OCI-LY7 (cell line): ENCODE results near the gene ELAVL4.

ENCODE experiments used
- EZH2phosphoT487 ChIP-seq: fragments of 200-600 bp; sonication (generic); IDR thresholded peaks from 2 replicates; pipeline ENCODE4 v1.6.1; 2018; ENCODE audit warnings: low read depth, borderline replicate concordance, mild to moderate bottlenecking, mixed run types, antibody characterized with exemption, low read length, moderate library complexity, mixed read lengths
- TF ChIP-seq, protein P1 (sequence below): fragments of 200-600 bp; sonication (generic); conservative IDR thresholded peaks from 2 replicates; pipeline ENCODE4 v1.5.1; 2014; ENCODE audit warnings: mild to moderate bottlenecking, antibody characterized with exemption, low read length, moderate library complexity, mixed read lengths

GRCh38 chr1:50111503-50111902 is 2.8 kb downstream of the ELAVL4 start:
- TF ChIP-seq, protein P1, sequence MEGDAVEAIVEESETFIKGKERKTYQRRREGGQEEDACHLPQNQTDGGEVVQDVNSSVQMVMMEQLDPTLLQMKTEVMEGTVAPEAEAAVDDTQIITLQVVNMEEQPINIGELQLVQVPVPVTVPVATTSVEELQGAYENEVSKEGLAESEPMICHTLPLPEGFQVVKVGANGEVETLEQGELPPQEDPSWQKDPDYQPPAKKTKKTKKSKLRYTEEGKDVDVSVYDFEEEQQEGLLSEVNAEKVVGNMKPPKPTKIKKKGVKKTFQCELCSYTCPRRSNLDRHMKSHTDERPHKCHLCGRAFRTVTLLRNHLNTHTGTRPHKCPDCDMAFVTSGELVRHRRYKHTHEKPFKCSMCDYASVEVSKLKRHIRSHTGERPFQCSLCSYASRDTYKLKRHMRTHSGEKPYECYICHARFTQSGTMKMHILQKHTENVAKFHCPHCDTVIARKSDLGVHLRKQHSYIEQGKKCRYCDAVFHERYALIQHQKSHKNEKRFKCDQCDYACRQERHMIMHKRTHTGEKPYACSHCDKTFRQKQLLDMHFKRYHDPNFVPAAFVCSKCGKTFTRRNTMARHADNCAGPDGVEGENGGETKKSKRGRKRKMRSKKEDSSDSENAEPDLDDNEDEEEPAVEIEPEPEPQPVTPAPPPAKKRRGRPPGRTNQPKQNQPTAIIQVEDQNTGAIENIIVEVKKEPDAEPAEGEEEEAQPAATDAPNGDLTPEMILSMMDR: no peak
- no peak for TF ChIP-seq EZH2phosphoT487
